ENCODE measurements around the gene CCDC85A. TPM values are rescaled to one million over a fixed set of nuclear protein-coding genes. Genes with fewer than 3 reads are reported as not detected.

The CCDC85A gene
- total and polyA plus RNA-seq, 2 of the 8 experiments (the other 6 are each of a cell fraction or from before 2014, with no cell fraction given) = 0.20 TPM; not detected in 1

- peaks cover 0 to 4% of the 10 kb centered on the region in 2 experiments for H4K20me1 ChIP-seq (replicated peaks in 1 of 2; ENCODE audit: control insufficient read depth in 1 of 2, insufficient read depth in 2 of 2, low read length in 2 of 2)
- no peak overlapping the region for H4K5ac ChIP-seq (ENCODE audit: insufficient read length, low read depth, low read length)
- H2AFZ ChIP-seq (ENCODE audit: low read length) = no peak overlapping the region
- no peaks in the 10 kb centered on the region for H3K4me1 ChIP-seq (replicated peaks in 1 of 4; ENCODE audit: control insufficient read depth in 3 of 4, insufficient read depth in 4 of 4, low read length in 3 of 4)
- no peaks in the 10 kb centered on the region for H3K23me2 ChIP-seq (ENCODE audit: low read depth, low read length)
- no peak for FAIRE-seq
- no peak overlapping the region for H3K23ac ChIP-seq (ENCODE audit: insufficient read length)
- no peak overlapping the region for H2AK5ac ChIP-seq (ENCODE audit: low read depth, low read length)
- H3K36me3 ChIP-seq (ENCODE audit: control insufficient read depth in 2 of 4, insufficient read depth in 4 of 4, low read length in 3 of 4) = peaks cover 0 to 14% (median 0%) of the 10 kb centered on the region in 4 experiments; a peak in 2 of 8 replicates
- no peaks in the 10 kb centered on the region for H3K79me2 ChIP-seq (ENCODE audit: control insufficient read depth in 1 of 2, insufficient read depth in 2 of 2, low read length in 2 of 2)
- no peak overlapping the region for H4K8ac ChIP-seq (ENCODE audit: extremely low read depth, insufficient read depth, low read length)
- no peak overlapping the region for H2BK15ac ChIP-seq (ENCODE audit: low read length)
- H3K14ac ChIP-seq (ENCODE audit: insufficient read length) = no peak overlapping the region
- no peak overlapping the region for H3K9ac ChIP-seq (replicated peaks in 1 of 4; ENCODE audit: extremely low read depth in 1 of 4, low read depth in 3 of 4, low read length in 3 of 4)
- H4K91ac ChIP-seq (replicated peaks; ENCODE audit: insufficient read length, low read length) = no peak overlapping the region
- H2BK5ac ChIP-seq (ENCODE audit: low read depth, low read length) = no peak overlapping the region
- no peak overlapping the region for H3K4me3 ChIP-seq (ENCODE audit: extremely low read depth in 1 of 4, insufficient read depth in 2 of 4, low read depth in 3 of 4, low read length in 4 of 4)
- no peak for DNase-seq (ENCODE audit: low read depth in 1 of 2, low spot score in 2 of 2)
- no peak for TF ChIP-seq SRF (IDR thresholded peaks at IDR 0.05; ENCODE audit: low read depth, low read length)
- no peak for TF ChIP-seq MAFK (IDR thresholded peaks at IDR 0.05; ENCODE audit: low read depth, low read length)
- no peak for TF ChIP-seq GTF2F1 (IDR thresholded peaks at IDR 0.05; ENCODE audit: borderline replicate concordance, low read depth, low read length)
- no peak for TF ChIP-seq KDM5A (IDR thresholded peaks at IDR 0.05; ENCODE audit: low read length)
- no peak for TF ChIP-seq BRCA1 (IDR thresholded peaks at IDR 0.05; ENCODE audit: low read depth, low read length)
- TF ChIP-seq FOSL1 (IDR thresholded peaks at IDR 0.05; ENCODE audit: insufficient read depth, low read depth, low read length) = no peak
- H3K4me2 ChIP-seq (ENCODE audit: insufficient read depth in 1 of 2, low read depth in 2 of 2, low read length in 2 of 2) = no peak overlapping the region
- H3K79me1 ChIP-seq (ENCODE audit: low read depth, low read length) = peaks cover 2% of the 10 kb centered on the region; the same call in 1 of the 2 replicates
- no peak overlapping the region for H3K4ac ChIP-seq (replicated peaks; ENCODE audit: insufficient read length, low read depth, low read length)
- no peak overlapping the region for H2BK20ac ChIP-seq (ENCODE audit: low read length)
- peaks cover 0 to 2% (median 0%) of the 10 kb centered on the region in 4 experiments; a peak in 1 of 7 replicates for H3K27me3 ChIP-seq (replicated peaks in 1 of 4; ENCODE audit: control insufficient read depth in 3 of 4, extremely low read depth in 1 of 4, insufficient read depth in 3 of 4, low read length in 3 of 4)
- ChIA-PET CTCF (ENCODE audit: partially characterized antibody) (interaction anchor here (1.4 kb wide), 1 partner anchor 92 kb away, joined by 3 read pairs; no protein-coding TSS in a partner anchor), POLR2A (ENCODE audit: partially characterized antibody) (no interaction called here)
- no peak overlapping the region for H2BK12ac ChIP-seq (ENCODE audit: low read depth, low read length)
- H3K18ac ChIP-seq (ENCODE audit: extremely low read depth, low read length) = no peak overlapping the region
- no peak overlapping the region for H3K56ac ChIP-seq (replicated peaks; ENCODE audit: insufficient read length, low read depth, low read length)
- no peak overlapping the region for H3K27ac ChIP-seq (ENCODE audit: low read depth, low read length)
- no peak overlapping the region for H2BK120ac ChIP-seq (replicated peaks; ENCODE audit: low read depth, low read length)
- H3K9me3 ChIP-seq (ENCODE audit: insufficient read depth in 2 of 2, low read depth in 1 of 2, low read length in 1 of 2) = 0 out of 4 replicates have a peak, but pooled peaks cover 0 to 3% of the 10 kb centered on the region in 2 experiments
- WGBS, 2 experiments (ENCODE audit: extremely low coverage in 1 of 2, insufficient coverage in 1 of 2, insufficient read length in 1 of 2, insufficient replicate concordance in 2 of 2, low coverage in 1 of 2, low lambda C conversion rate in 2 of 2, missing lambda C conversion rate in 1 of 2) = 88% methylated on average over 4 of the region's 4 CpGs; no CpG with 5 or more reads in 1 of the 2 experiments
Observed at GRCh38 chr2:56167616-56168562, 15.9 kb upstream of the CCDC85A start.

All from H1 (cell line).